MG63 (cell line): Measurements from ENCODE around the gene AKT1S1. TPM values are rescaled to one million over a fixed set of nuclear protein-coding genes. Genes with fewer than 3 reads are reported as not detected.

ENCODE experiments used
- DNase-seq: peaks from one replicate; pipeline ENCODE4 v3.0.0-alpha.2; 2020
- H3K27me3 ChIP-seq: fragments of 250-450 bp; sonication (Bioruptor Pico); 2 replicates; pipeline ENCODE4 v1.5.1; 2020; ENCODE audit warnings: mild to moderate bottlenecking, moderate library complexity
- H3K36me3 ChIP-seq: fragments of 250-450 bp; sonication (Bioruptor Pico); 2 replicates; pipeline ENCODE4 v1.5.1; 2020; ENCODE audit warnings: mild to moderate bottlenecking, moderate library complexity
- H3K4me3 ChIP-seq: fragments of 250-450 bp; sonication (Bioruptor Pico); 2 replicates; pipeline ENCODE4 v1.5.1; 2020; ENCODE audit warnings: mild to moderate bottlenecking, moderate library complexity
- H3K9me3 ChIP-seq: fragments of 250-450 bp; sonication (Bioruptor Pico); 2 replicates; pipeline ENCODE4 v1.5.1; 2020; ENCODE audit warnings: mild to moderate bottlenecking, moderate library complexity
- total RNA-seq: library from RNA; depleted of rRNA; stranded (reverse); fragments of >200 nt; shearing (Covaris generic); gene quantifications from 2 replicates; pipeline ENCODE4 v1.2.3, GENCODE V29; 2014; ENCODE audit warnings: low replicate concordance

Gene AKT1S1
- total RNA-seq, 1 experiment from 2014 or later, result 16.5 TPM

- no peak for DNase-seq
- H3K27me3 ChIP-seq, result no peaks in the 10 kb centered on the region
- no peak overlapping the region for H3K4me3 ChIP-seq
- no peaks in the 10 kb centered on the region for H3K9me3 ChIP-seq
- H3K36me3 ChIP-seq, result peaks cover 67% of the 10 kb centered on the region
Observed at GRCh38 chr19:49863254-49863934, 13.8 kb downstream of the AKT1S1 start.

- Histone ChIP-seq H3K36me3 (peaks cover 72% of the 10 kb centered on the region), H3K9me3 (no peaks in the 10 kb centered on the region), H3K27me3 (no peaks in the 10 kb centered on the region), H3K4me3 (no peak overlapping the region)
- no peak for DNase-seq
Observed at GRCh38 chr19:49862391-49863253, 14.5 kb downstream of the AKT1S1 start.

GRCh38 chr19:49861541-49862378, 15.4 kb downstream of the AKT1S1 start:
- Histone ChIP-seq H3K9me3 (no peaks in the 10 kb centered on the region), H3K27me3 (no peaks in the 10 kb centered on the region), H3K4me3 (no peak overlapping the region), H3K36me3 (peaks cover 79% of the 10 kb centered on the region)
- DNase-seq, result no peak

GRCh38 chr19:49861107-49861506, 16.0 kb downstream of the AKT1S1 start:
- no peak for DNase-seq
- peaks cover 78% of the 10 kb centered on the region for H3K36me3 ChIP-seq
- H3K27me3 ChIP-seq, result no peaks in the 10 kb centered on the region
- H3K4me3 ChIP-seq, result no peak overlapping the region
- no peaks in the 10 kb centered on the region for H3K9me3 ChIP-seq

- Histone ChIP-seq H3K27me3 (no peaks in the 10 kb centered on the region), H3K9me3 (no peaks in the 10 kb centered on the region), H3K36me3 (peaks cover 78% of the 10 kb centered on the region), H3K4me3 (no peak overlapping the region)
- DNase-seq, result no peak
Observed at GRCh38 chr19:49860336-49861102, 16.6 kb downstream of the AKT1S1 start.

GRCh38 chr19:49859682-49860335, 17.3 kb downstream of the AKT1S1 start:
- no peak for DNase-seq
- no peak overlapping the region for H3K4me3 ChIP-seq
- H3K36me3 ChIP-seq, result peaks cover 80% of the 10 kb centered on the region
- no peaks in the 10 kb centered on the region for H3K27me3 ChIP-seq
- no peaks in the 10 kb centered on the region for H3K9me3 ChIP-seq

GRCh38 chr19:49858088-49858985, 18.8 kb downstream of the AKT1S1 start:
- no peaks in the 10 kb centered on the region for H3K9me3 ChIP-seq
- H3K4me3 ChIP-seq, result no peak overlapping the region
- no peaks in the 10 kb centered on the region for H3K27me3 ChIP-seq
- H3K36me3 ChIP-seq, result peaks cover 69% of the 10 kb centered on the region
- no peak for DNase-seq

- Histone ChIP-seq H3K36me3 (peaks cover 64% of the 10 kb centered on the region), H3K9me3 (no peaks in the 10 kb centered on the region; the same call in 1 of the 2 replicates), H3K4me3 (no peak overlapping the region), H3K27me3 (no peaks in the 10 kb centered on the region)
- no peak for DNase-seq
Observed at GRCh38 chr19:49857838-49858087, 19.4 kb downstream of the AKT1S1 start.

- Histone ChIP-seq H3K27me3 (no peaks in the 10 kb centered on the region), H3K4me3 (no peak overlapping the region), H3K36me3 (peaks cover 62% of the 10 kb centered on the region), H3K9me3 (no peaks in the 10 kb centered on the region; the same call in 1 of the 2 replicates)
- DNase-seq, result no peak
Observed at GRCh38 chr19:49857061-49857837, 19.9 kb downstream of the AKT1S1 start.

- no peak overlapping the region for H3K4me3 ChIP-seq
- no peaks in the 10 kb centered on the region; the same call in 1 of the 2 replicates for H3K9me3 ChIP-seq
- no peaks in the 10 kb centered on the region for H3K27me3 ChIP-seq
- peaks cover 59% of the 10 kb centered on the region for H3K36me3 ChIP-seq
- DNase-seq, result no peak
Observed at GRCh38 chr19:49856574-49857021, 20.6 kb downstream of the AKT1S1 start.

- Histone ChIP-seq H3K4me3 (no peak overlapping the region), H3K36me3 (peaks cover 54% of the 10 kb centered on the region)
- no peak for DNase-seq
Observed at GRCh38 chr19:49855676-49856573, 21.2 kb downstream of the AKT1S1 start.

GRCh38 chr19:49855277-49855675, 21.9 kb downstream of the AKT1S1 start:
- Histone ChIP-seq H3K9me3 (no peaks in the 10 kb centered on the region; the same call in 1 of the 2 replicates), H3K27me3 (no peaks in the 10 kb centered on the region), H3K36me3 (peaks cover 50% of the 10 kb centered on the region), H3K4me3 (no peak overlapping the region)
- no peak for DNase-seq

More at GRCh38 chr19:49855676-49856573, 21.2 kb downstream of the AKT1S1 start:
- Histone ChIP-seq H3K9me3 (no peaks in the 10 kb centered on the region; the same call in 1 of the 2 replicates), H3K27me3 (no peaks in the 10 kb centered on the region)

- Histone ChIP-seq H3K9me3 (no peaks in the 10 kb centered on the region; the same call in 1 of the 2 replicates), H3K36me3 (peaks cover 50% of the 10 kb centered on the region), H3K4me3 (no peak overlapping the region), H3K27me3 (no peaks in the 10 kb centered on the region)
- DNase-seq, result no peak
Observed at GRCh38 chr19:49854378-49855263, 22.5 kb downstream of the AKT1S1 start.
